GM19239 (cell line): Measurements from ENCODE around the gene ABCA4.

Experiments used
- DNase-seq: peaks from one replicate; pipeline ENCODE4 v3.0.0; 2011; ENCODE audit warnings: low spot score; ENCODE audit not compliant: insufficient read length
- FAIRE-seq: peaks from 2 replicates; lab custom pipeline; 2011; peaks lifted over from hg19 to GRCh38; lab: Jason Lieb, UNC

Gene ABCA4

DNA sequence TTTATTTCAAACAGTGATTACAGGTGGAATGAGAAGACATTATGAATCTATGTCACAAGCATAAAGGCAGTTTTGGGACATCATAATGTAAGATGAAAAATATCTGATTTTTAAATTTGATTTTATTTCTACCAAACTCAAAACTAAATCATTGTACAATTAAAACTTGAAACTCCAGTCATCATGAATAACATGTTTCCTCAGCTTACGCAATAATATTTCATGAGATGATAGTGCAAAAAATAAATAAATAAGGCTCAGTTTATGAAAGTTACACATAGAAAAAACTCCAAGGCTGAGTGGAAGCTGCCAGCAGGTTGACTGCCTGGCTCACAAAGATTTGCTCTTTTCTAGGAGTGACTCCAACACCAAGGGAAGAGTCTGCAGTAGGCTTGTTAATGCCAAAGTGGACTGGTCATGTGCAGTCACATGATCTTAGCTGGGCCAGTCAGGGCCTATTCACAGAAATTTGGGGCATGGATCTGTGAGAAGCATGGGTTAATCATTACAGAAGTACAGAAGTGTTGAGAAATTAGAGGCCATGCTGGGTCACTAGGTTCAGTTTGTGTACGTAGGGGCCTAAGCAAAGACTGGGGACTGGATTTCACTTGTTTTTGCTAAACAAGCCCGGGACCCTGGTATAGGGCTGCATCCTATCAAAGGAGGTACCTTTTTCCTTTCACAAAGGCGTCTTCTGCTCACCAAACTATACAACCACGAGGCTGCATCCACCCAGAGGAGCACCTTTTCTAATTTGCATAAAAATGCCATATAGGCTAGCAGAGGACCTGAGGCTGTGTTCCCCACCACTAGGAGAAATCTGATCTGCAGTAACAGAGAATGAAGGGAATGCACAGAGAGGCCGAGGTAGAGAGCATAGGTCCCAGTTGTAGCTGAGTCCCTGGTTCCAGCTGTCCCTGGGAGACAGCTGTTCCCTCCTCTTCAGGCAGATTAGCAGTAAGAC lies 4.9 kb upstream of the ABCA4 start:
- no peak for DNase-seq
- no peak for FAIRE-seq

GRCh38 chr1:94124538-94124937 lies 3.6 kb upstream of the ABCA4 start:
- FAIRE-seq = no peak
- DNase-seq = no peak

DNA sequence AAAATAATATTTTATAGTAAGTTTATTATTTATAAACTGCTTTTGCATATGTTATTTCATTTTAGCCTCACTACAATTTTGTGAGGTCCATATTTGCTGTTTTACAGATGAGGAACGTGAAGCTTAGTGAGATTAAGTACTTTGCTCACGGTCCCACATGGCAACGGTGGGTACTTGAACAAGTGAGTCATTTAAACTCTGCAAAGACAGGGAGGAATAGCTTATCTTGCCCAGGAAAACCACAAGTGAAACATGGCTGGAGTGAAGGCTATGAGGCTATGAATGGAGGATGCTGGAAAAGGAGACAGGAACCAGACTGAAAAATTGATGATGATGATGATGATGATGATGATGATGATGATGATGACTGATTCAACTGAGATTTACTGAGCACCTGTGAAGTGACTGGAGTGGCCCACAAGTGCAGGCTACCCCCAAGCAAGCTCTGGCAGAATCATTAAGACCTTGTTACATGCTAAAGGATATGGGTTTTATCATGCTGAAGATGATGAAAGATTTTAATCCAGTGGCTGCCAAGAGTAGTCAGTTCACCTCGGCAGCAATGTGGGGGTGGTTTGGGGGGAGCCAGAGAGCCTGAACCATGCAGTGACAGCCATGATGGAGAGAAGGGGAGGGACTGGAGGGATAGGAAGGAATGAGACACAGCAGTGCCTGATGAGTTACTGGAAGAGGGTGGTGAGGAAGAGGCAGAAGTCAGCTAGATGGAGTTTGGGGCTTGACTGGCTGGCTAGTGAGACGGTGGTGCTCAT lies 1.4 kb upstream of the ABCA4 start:
- FAIRE-seq (no peak), DNase-seq (no peak)

GRCh38 chr1:94121411-94121821 lies 468 bp upstream of the ABCA4 start:
- DNase-seq (no peak), FAIRE-seq (no peak)

DNA sequence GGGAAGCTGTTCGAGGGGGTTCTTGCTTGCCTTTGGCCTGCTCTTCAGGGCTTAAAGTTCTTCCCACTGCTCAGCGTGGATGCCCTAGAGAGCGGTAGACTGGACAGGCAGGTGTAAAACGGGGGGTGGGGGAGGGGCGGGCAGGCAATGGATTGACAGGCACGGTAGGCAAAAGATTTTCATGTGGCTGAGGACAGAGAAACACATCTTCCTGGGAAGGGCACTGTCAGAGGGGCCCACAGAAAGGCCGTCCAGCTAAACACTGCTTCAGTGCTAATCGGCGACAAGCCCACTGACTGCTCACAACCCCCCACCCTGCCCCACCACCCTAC lies 412 bp downstream of the ABCA4 start:
- FAIRE-seq = no peak
- DNase-seq = no peak

GRCh38 chr1:94119796-94120569 lies 965 bp downstream of the ABCA4 start:
- DNase-seq (no peak), FAIRE-seq (no peak)

GRCh38 chr1:94119306-94119705 lies 1.6 kb downstream of the ABCA4 start:
- FAIRE-seq = no peak
- no peak for DNase-seq

DNA sequence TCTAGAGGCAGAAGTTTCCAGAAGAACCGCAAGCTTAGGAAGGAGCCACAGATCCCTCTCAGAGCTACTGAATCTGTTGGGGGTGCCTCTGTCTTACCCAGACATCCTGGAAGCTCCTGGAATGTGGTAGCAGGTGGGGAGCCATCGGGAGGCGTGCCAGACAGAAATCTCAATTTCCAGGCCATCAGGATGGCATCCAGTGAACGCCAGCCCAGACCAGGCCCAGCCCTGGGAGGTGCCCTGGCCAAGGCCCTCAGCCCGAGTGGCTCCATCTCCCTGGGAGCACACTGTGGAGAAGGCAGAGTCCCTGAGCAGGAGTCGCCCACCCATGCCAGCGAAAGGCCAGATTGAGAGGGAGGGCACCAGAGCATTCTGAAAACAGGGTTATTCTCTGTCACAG lies 2.5 kb downstream of the ABCA4 start:
- DNase-seq = no peak
- FAIRE-seq = no peak

DNA sequence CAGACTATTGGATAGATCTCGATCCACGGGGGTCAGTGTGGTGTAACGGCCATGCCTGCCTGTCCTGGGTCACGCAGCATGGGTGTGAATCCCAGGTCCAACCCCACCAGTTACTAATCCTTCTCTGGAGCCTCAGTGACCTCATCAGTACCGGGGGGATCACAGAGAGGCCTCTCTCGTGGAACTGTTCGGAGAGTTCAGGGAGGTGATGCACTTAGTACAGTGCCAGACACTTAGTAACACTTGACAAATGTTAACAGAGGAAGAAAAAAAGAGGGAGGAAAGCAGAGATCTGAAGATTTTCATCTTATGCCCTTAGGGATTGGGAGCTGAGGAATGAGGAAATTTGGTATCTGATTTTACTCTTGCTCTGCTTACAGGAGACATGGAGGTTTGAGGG lies 2.9 kb downstream of the ABCA4 start:
- FAIRE-seq (no peak), DNase-seq (no peak)

- DNase-seq = no peak
- FAIRE-seq = no peak
Observed at GRCh38 chr1:94117259-94117851, 3.6 kb downstream of the ABCA4 start.

- DNase-seq = no peak
Observed at GRCh38 chr1:94115900-94116436, 5.0 kb downstream of the ABCA4 start.

GRCh38 chr1:94115254-94115899 lies 5.6 kb downstream of the ABCA4 start:
- DNase-seq (no peak), FAIRE-seq (no peak)

More at GRCh38 chr1:94115900-94116436, 5.0 kb downstream of the ABCA4 start:
- no peak for FAIRE-seq

GRCh38 chr1:94113589-94114226 lies 7.2 kb downstream of the ABCA4 start:
- DNase-seq (no peak), FAIRE-seq (no peak)

GRCh38 chr1:94111879-94112278 lies 9.1 kb downstream of the ABCA4 start:
- FAIRE-seq = no peak
- DNase-seq = no peak

GRCh38 chr1:94110946-94111740 lies 9.8 kb downstream of the ABCA4 start:
- DNase-seq (no peak), FAIRE-seq (no peak)

DNA sequence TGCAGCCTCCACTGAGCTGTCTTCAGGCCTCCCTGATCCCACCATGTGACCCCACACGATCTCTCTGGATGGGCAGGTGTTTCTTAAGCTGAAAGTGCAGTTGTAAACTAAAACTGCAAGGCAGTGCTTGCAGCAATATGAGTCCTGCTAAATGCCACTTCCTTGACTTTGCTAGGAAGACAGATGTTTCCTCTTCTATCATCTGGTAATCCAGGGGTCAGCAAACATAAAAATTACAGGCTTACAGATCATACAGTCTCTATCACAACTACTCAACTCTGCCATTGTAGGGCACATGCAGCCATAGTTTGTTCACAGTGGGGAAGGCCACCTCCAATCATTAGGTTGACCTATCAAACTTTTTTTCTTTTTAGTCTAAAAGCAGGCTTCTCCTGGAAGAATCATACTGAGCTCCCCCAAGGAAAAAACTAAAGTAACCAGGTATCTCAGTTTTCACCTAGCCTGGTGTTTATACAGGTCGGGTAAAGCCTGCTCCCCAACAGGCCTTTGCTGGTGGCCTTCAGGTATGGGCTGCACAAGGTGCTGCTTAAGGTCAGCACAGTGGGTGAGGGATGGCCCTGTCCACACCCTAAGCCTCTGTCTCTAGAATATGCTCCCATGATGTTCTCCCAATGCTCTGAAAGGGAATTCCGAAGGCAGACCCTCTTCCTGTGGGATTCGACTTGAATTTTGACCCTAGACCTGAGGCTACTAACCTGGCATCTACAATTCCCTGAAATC lies 10.8 kb downstream of the ABCA4 start:
- DNase-seq = no peak

DNA sequence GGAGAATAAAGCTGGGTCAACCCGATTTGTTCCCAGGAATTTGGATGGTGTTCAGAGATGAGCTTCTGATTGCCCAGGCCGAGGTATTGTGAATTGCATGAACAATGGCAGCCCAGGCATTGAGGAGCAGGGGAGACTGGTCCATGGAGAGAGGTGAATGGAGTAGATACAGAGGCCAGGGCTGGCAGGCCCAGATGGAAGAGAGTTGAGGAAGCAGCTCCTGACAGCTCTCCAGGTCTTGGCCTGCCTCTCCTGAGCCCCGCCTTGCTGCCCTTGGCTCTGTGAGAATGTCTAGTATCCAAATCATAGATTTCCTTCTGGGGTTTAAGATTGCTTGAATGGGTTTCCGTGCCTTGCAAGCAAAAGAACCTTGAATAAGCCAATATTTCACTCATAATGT lies 11.5 kb downstream of the ABCA4 start:
- FAIRE-seq (no peak), DNase-seq (no peak)

More for the DNA sequence above, 10.8 kb downstream of the ABCA4 start:
- no peak for FAIRE-seq

GRCh38 chr1:94107141-94107540 lies 13.8 kb downstream of the ABCA4 start:
- DNase-seq = no peak
- FAIRE-seq = no peak
